Suprapubic skin (tissue), 4 donors: ENCODE results near the gene DGKZ.

Experiments
- POLR2A ChIP-seq, 2 donors: fragments of 450-650 bp; IDR thresholded peaks; one replicate each; pipeline ENCODE4 v1.6.1; 2017; ENCODE audit warnings: antibody characterized with exemption in 2 of 2, mild to moderate bottlenecking in 2 of 2, moderate library complexity in 2 of 2
- POLR2AphosphoS5 ChIP-seq, 3 donors: sonication (generic); formaldehyde crosslinking; IDR thresholded peaks; one replicate each; pipeline ENCODE4 v1.6.1; 2017; ENCODE audit warnings: antibody characterized with exemption in 3 of 3
- TF ChIP-seq, protein P1 (sequence below), 2 donors: fragments of 200-600 bp in 1 of 2; fragments of 450-650 bp in 1 of 2; sonication (generic) in 1 of 2; IDR thresholded peaks; one replicate each; pipeline ENCODE4 v1.5.1; 2016 to 2019; ENCODE audit warnings: antibody characterized with exemption in 2 of 2, mild to moderate bottlenecking in 1 of 2, moderate library complexity in 1 of 2

DNA sequence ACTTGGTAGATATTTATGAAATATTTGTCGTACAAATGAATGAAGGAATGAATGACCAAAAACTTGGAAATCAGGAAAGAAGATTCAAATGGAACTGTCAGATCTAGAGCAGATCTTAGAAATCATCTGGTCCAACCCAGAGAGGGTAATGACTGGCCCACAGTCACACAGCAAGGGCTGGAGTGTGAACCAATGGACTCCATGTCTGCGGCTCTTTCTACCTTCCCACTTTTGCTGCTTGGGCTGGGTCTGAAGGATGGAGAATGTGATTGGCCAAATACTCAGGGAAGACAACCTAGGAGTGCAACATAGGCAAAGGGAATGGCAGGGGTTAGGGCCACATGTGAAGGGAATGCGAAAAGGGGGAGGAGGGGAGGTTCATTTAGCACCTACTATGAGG is 5.8 kb upstream of the DGKZ start:
- TF ChIP-seq, protein P1, sequence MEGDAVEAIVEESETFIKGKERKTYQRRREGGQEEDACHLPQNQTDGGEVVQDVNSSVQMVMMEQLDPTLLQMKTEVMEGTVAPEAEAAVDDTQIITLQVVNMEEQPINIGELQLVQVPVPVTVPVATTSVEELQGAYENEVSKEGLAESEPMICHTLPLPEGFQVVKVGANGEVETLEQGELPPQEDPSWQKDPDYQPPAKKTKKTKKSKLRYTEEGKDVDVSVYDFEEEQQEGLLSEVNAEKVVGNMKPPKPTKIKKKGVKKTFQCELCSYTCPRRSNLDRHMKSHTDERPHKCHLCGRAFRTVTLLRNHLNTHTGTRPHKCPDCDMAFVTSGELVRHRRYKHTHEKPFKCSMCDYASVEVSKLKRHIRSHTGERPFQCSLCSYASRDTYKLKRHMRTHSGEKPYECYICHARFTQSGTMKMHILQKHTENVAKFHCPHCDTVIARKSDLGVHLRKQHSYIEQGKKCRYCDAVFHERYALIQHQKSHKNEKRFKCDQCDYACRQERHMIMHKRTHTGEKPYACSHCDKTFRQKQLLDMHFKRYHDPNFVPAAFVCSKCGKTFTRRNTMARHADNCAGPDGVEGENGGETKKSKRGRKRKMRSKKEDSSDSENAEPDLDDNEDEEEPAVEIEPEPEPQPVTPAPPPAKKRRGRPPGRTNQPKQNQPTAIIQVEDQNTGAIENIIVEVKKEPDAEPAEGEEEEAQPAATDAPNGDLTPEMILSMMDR (IDR thresholded peaks at IDR 0.05) = no peak
- TF ChIP-seq POLR2A (IDR thresholded peaks at IDR 0.05) (no peak), POLR2AphosphoS5 (IDR thresholded peaks at IDR 0.05) (no peak)
